CD4-positive, alpha-beta T cell (primary cell): Measurements from ENCODE around the gene SSH2. TPM values are rescaled to one million over a fixed set of nuclear protein-coding genes. Genes with fewer than 3 reads are reported as not detected.

Source experiments
- ATAC-seq: fragments of 200-7000 bp; cut with Tn5 transposase; one replicate; pipeline ENCODE4 v1.10.0; 2022; ENCODE audit warnings: mild to moderate bottlenecking; ENCODE audit not compliant: poor library complexity
- CTCF ChIA-PET: fragments of 350-600 bp; sonication (Branson Sonifier 250); formaldehyde crosslinking; loops from one replicate; lab custom pipeline; 2021; ENCODE audit warnings: antibody characterized with exemption, inconsistent platforms; lab: Charles Lee
- POLR2A ChIA-PET: fragments of 350-600 bp; sonication (Branson Sonifier 250); formaldehyde crosslinking; loops from one replicate; lab custom pipeline; 2021; ENCODE audit warnings: antibody characterized with exemption, inconsistent platforms; lab: Charles Lee
- DNase-seq, 14 experiments: peaks; one replicate each; pipeline ENCODE4 v3.0.0-alpha.2; 2013 to 2020; ENCODE audit warnings: mixed read lengths in 2 of 14
- H3K27ac ChIP-seq, 2 donors: one replicate each; pipeline versions ENCODE4 v1.5.1 to v1.7.0; 2013; ENCODE audit warnings: low read length in 2 of 2, low read depth in 1 of 2, mild to moderate bottlenecking in 1 of 2
- H3K27me3 ChIP-seq, 2 experiments: 1 replicate in 1 of 2; 2 replicates in 1 of 2; pipeline versions ENCODE4 v1.6.1 to v1.7.0; 2013; ENCODE audit warnings: low read length in 2 of 2, control low read depth in 1 of 2, mild to moderate bottlenecking in 1 of 2, moderate library complexity in 1 of 2; ENCODE audit not compliant: insufficient read depth in 2 of 2, control insufficient read depth in 1 of 2
- H3K36me3 ChIP-seq: one replicate; pipeline ENCODE4 v1.6.1; 2013; ENCODE audit warnings: low read length, control low read depth; ENCODE audit not compliant: insufficient read depth
- H3K4me1 ChIP-seq: one replicate; pipeline ENCODE4 v1.6.1; 2013; ENCODE audit warnings: low read length, control low read depth; ENCODE audit not compliant: insufficient read depth
- H3K4me3 ChIP-seq: one replicate; pipeline ENCODE4 v1.5.1; 2013; ENCODE audit warnings: mild to moderate bottlenecking, low read length, moderate library complexity
- H3K9me3 ChIP-seq, 2 experiments: 1 replicate in 1 of 2; 2 replicates in 1 of 2; pipeline versions ENCODE4 v1.6.1 to v1.7.0; 2013; ENCODE audit warnings: low read length in 2 of 2, mild to moderate bottlenecking in 2 of 2, control low read depth in 1 of 2, moderate library complexity in 1 of 2; ENCODE audit not compliant: control insufficient read depth in 1 of 2, insufficient read depth in 1 of 2
- H3K27ac Mint-ChIP-seq: one replicate; pipeline ENCODE4 v1.8.0; 2020; ENCODE audit warnings: mixed read lengths
- H3K27me3 Mint-ChIP-seq: one replicate; pipeline ENCODE4 v1.8.0; 2021; ENCODE audit warnings: mixed read lengths
- H3K36me3 Mint-ChIP-seq: one replicate; pipeline ENCODE4 v1.8.0; 2021; ENCODE audit warnings: low read depth, mixed read lengths
- H3K4me1 Mint-ChIP-seq: one replicate; pipeline ENCODE4 v1.8.0; 2021; ENCODE audit warnings: low read depth, mixed read lengths
- H3K4me3 Mint-ChIP-seq: one replicate; pipeline ENCODE4 v1.8.0; 2020; ENCODE audit warnings: mild to moderate bottlenecking, mixed read lengths
- H3K9me3 Mint-ChIP-seq: one replicate; pipeline ENCODE4 v1.8.0; 2020; ENCODE audit warnings: mixed read lengths
- intact Hi-C, 2 experiments: fragments of 100-400 bp; cut with DNase I in 1 of 2; cut with micrococcal nuclease in 1 of 2; formaldehyde crosslinking; loops; one replicate each; pipeline versions ENCODE4 v1.15.1 to v1.9.0; 2023 to 2025; cut with DNase I, micrococcal nuclease
- total RNA-seq, 174 experiments: library from RNA in 2 of 174; stranded (reverse) in 2 of 174; gene quantifications; one replicate each; pipeline ENCODE4 v1.2.3 and lab custom pipeline; 2021 to 2026
- TF ChIP-seq, protein P1 (sequence below): fragments of 200-600 bp; IDR thresholded peaks from one replicate; pipeline ENCODE4 v1.8.0; 2022; ENCODE audit warnings: antibody characterized with exemption, mild to moderate bottlenecking

SSH2 gene
- total RNA-seq, 2 experiments from 2014 or later = 73.4 to 81.5 TPM

DNA sequence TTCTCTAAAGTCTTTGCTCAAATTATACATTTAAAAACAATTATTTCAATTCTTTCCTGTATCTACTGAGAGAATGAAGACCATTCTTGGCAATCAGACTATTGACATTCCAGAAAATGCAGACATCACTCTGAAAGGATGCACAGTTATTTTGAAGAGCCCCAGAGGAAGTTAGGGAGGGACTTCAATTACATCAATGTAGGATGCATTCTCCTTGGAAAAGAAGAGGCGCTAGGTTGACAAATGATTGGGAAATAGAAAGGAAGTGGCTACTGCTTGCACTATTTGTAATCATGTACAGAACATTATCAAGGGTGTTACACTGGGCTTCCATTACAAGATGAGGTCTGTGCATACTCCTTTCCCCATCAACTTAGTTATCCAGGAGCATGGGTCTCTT lies 74.3 kb downstream of the SSH2 start:
- peaks cover 17% of the 10 kb centered on the region for H3K4me1 Mint-ChIP-seq
- no peak overlapping the region for H3K4me3 ChIP-seq
- CTCF ChIA-PET = no interaction called here

DNA sequence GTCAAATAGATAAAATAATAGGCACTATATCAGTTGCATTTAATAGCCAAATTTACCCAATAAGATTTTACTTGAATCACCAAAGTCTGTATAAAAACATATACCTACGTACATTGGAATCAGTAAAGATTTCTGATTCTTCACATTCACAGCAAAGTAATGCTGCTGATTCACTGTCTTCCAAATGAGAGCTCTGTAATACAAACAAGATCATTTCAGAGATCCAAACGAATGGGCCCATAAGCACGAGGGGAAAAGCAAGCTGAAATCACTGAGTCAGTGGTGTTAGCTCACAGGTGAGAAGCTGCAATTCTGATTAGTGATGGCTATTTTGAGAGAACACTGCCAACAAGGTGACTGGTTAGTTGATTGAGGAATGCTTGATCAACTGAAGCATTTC lies 81.3 kb downstream of the SSH2 start:
- DNase-seq (no peak), ATAC-seq (no peak)
- Histone ChIP-seq H3K27me3 (no peaks in the 10 kb centered on the region), H3K36me3 (no peaks in the 10 kb centered on the region), H3K27ac (no peak overlapping the region), H3K4me3 (no peak overlapping the region), H3K9me3 (no peaks in the 10 kb centered on the region), H3K4me1 (no peaks in the 10 kb centered on the region)
- H3K9me3 Mint-ChIP-seq = no peaks in the 10 kb centered on the region
- CTCF ChIA-PET = no interaction called here
- no peak overlapping the region for H3K27ac Mint-ChIP-seq
- peaks cover 20% of the 10 kb centered on the region for H3K36me3 Mint-ChIP-seq
- H3K4me1 Mint-ChIP-seq = no peaks in the 10 kb centered on the region
- no peak overlapping the region for H3K4me3 Mint-ChIP-seq
- intact Hi-C loops = no loop called here
- TF ChIP-seq, protein P1, sequence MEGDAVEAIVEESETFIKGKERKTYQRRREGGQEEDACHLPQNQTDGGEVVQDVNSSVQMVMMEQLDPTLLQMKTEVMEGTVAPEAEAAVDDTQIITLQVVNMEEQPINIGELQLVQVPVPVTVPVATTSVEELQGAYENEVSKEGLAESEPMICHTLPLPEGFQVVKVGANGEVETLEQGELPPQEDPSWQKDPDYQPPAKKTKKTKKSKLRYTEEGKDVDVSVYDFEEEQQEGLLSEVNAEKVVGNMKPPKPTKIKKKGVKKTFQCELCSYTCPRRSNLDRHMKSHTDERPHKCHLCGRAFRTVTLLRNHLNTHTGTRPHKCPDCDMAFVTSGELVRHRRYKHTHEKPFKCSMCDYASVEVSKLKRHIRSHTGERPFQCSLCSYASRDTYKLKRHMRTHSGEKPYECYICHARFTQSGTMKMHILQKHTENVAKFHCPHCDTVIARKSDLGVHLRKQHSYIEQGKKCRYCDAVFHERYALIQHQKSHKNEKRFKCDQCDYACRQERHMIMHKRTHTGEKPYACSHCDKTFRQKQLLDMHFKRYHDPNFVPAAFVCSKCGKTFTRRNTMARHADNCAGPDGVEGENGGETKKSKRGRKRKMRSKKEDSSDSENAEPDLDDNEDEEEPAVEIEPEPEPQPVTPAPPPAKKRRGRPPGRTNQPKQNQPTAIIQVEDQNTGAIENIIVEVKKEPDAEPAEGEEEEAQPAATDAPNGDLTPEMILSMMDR = no peak
- no peaks in the 10 kb centered on the region for H3K27me3 Mint-ChIP-seq
- POLR2A ChIA-PET = no interaction called here

More for the DNA sequence above, 74.3 kb downstream of the SSH2 start:
- H3K27me3 Mint-ChIP-seq = no peaks in the 10 kb centered on the region
- no peak for DNase-seq
- no peaks in the 10 kb centered on the region for H3K4me1 ChIP-seq
- POLR2A ChIA-PET = no interaction called here
- H3K36me3 Mint-ChIP-seq = peaks cover 14% of the 10 kb centered on the region
- H3K9me3 ChIP-seq = peaks cover 0 to 5% of the 10 kb centered on the region in 2 experiments
- no peak overlapping the region for H3K27ac Mint-ChIP-seq
- H3K36me3 ChIP-seq = no peaks in the 10 kb centered on the region
- no peak for ATAC-seq
- no peak overlapping the region for H3K4me3 Mint-ChIP-seq
- no peak overlapping the region for H3K27ac ChIP-seq
- H3K27me3 ChIP-seq = no peaks in the 10 kb centered on the region
- TF ChIP-seq, protein P1 = no peak
- H3K9me3 Mint-ChIP-seq = peaks cover 3% of the 10 kb centered on the region
- intact Hi-C loops = no loop called here

DNA sequence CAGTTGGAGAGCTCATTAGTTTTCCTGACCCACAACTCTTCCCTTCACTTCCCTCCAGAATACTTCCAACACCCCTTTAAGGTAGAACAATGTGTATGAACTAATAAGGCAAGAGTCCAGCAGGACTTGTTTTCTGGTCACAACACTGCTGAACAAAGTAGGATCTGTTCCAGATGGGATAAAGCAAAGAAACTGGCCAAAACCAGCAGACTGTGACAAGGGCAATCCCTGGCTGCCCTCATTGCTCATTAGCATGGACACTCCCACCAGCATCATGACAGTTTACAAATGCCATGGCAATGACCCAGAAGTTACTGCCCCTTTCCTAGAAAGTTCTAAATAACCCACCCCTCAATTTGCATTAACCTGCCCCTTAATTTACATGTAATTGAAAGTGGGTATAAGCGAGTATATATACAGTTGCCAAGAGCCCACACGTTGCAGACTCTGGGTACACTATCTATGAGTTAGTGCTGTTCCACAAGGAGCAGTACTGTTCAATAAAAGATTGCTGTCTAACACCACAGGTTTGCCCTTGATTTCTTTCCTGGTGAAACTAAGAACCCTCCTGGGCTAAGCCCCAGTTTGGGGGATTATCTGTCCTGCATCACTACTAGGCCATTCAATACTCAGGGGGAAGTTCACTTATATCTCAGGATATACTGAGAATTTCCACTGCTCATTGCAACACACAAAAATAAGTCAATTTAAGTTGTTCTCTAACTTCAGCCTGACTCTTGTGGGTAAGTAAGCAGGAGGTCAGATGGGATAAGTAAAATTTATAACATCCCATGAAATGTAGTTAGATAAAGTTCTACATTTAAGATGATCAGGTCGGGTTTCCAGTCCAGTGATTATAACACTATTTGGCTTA lies 82.3 kb downstream of the SSH2 start:
- no peak for ATAC-seq

More for the DNA sequence above, 82.3 kb downstream of the SSH2 start:
- ChIA-PET POLR2A (no interaction called here), CTCF (interaction anchor here (1.8 kb wide), 1 partner anchor 22 kb away, joined by 5 read pairs; no protein-coding TSS in a partner anchor)
- Histone ChIP-seq H3K27ac (no peak overlapping the region), H3K9me3 (no peaks in the 10 kb centered on the region), H3K4me1 (no peaks in the 10 kb centered on the region), H3K4me3 (no peak overlapping the region), H3K27me3 (no peaks in the 10 kb centered on the region), H3K36me3 (no peaks in the 10 kb centered on the region)
- no peaks in the 10 kb centered on the region for H3K27me3 Mint-ChIP-seq
- peaks cover 20% of the 10 kb centered on the region for H3K36me3 Mint-ChIP-seq
- TF ChIP-seq, protein P1 = no peak
- no peaks in the 10 kb centered on the region for H3K4me1 Mint-ChIP-seq
- intact Hi-C loops = no loop called here
- H3K4me3 Mint-ChIP-seq = no peak overlapping the region
- H3K27ac Mint-ChIP-seq = no peak overlapping the region
- DNase-seq = no peak
- no peaks in the 10 kb centered on the region for H3K9me3 Mint-ChIP-seq
